K562 (cell line): Measurements from ENCODE around the gene KIF3A. TPM values are rescaled to one million over a fixed set of nuclear protein-coding genes. Genes with fewer than 3 reads are reported as not detected.

ENCODE experiments used
- ATAC-seq: fragments of 200-7000 bp; cut with Tn5 transposase; 3 replicates; pipeline ENCODE4 v1.9.1; 2020; ENCODE audit warnings: moderate library complexity
- BruUV-seq: library from RNA; stranded (reverse); fragments of 400-500 nt; replicated peaks from 2 replicates; lab custom pipeline; 2021; lab: Mats Ljungman, UMichigan
- CTCF ChIA-PET: fragments of 300-600 bp; formaldehyde crosslinking; extraction: SDS; loops from one replicate; lab custom pipeline; 2021; ENCODE audit warnings: low intra/inter-chr PET ratio; lab: Yijun Ruan, JAX
- POLR2A ChIA-PET: fragments of 300-600, 350-650 bp; sonication (Branson Sonifier 250); formaldehyde crosslinking; extraction: SDS; loops from one replicate; lab custom pipeline; 2021; ENCODE audit warnings: antibody characterized with exemption, inconsistent platforms; lab: Yijun Ruan, JAX
- DNase-seq, 4 experiments: peaks; one replicate each; pipeline versions ENCODE4 v3.0.0 to v3.0.0-alpha.2; 2011 to 2018; ENCODE audit warnings: low spot score in 3 of 4, mixed read lengths in 3 of 4; ENCODE audit errors: extremely low read depth in 1 of 4
- FAIRE-seq: peaks from 2 replicates; lab custom pipeline; 2011; peaks lifted over from hg19 to GRCh38; lab: Jason Lieb, UNC
- H2AFZ ChIP-seq: 2 replicates; pipeline ENCODE4 v1.6.0; 2011; ENCODE audit warnings: low read depth, low read length, control low read depth, inconsistent platforms
- H3K27ac ChIP-seq: fragments of 200-600 bp; 3 replicates; pipeline ENCODE4 v1.8.0; 2011; ENCODE audit warnings: low read depth, mild to moderate bottlenecking, control low read depth, inconsistent platforms, low read length, moderate library complexity, mixed read lengths; ENCODE audit errors: extremely low read depth
- H3K27me3 ChIP-seq, 2 experiments: fragments of 300-600 bp in 1 of 2; 2 replicates in 1 of 2; 3 replicates in 1 of 2; pipeline versions ENCODE4 v1.6.0 to v1.8.0; 2011; ENCODE audit warnings: inconsistent platforms in 2 of 2, low read length in 2 of 2, mild to moderate bottlenecking in 1 of 2, mixed read lengths in 1 of 2, moderate library complexity in 1 of 2; ENCODE audit not compliant: control insufficient read depth in 2 of 2, insufficient read depth in 2 of 2
- H3K36me3 ChIP-seq: fragments of 300-600 bp; 3 replicates; pipeline ENCODE4 v1.8.0; 2011; ENCODE audit warnings: mild to moderate bottlenecking, low read length, inconsistent platforms; ENCODE audit not compliant: control insufficient read depth, insufficient read depth
- H3K4me1 ChIP-seq, 2 experiments: fragments of 200-600 bp in 1 of 2; replicated peaks in 1 of 2; 2 replicates in 1 of 2; 3 replicates in 1 of 2; pipeline versions ENCODE4 v1.5.1 to v1.8.0; 2011; ENCODE audit warnings: inconsistent platforms in 2 of 2, low read length in 2 of 2, mild to moderate bottlenecking in 1 of 2, mixed read lengths in 1 of 2, moderate library complexity in 1 of 2; ENCODE audit not compliant: control insufficient read depth in 2 of 2, insufficient read depth in 2 of 2
- H3K4me2 ChIP-seq: 2 replicates; pipeline ENCODE4 v1.6.1; 2011; ENCODE audit warnings: low read length, control low read depth, inconsistent platforms, mixed read lengths; ENCODE audit not compliant: insufficient read depth
- H3K4me3 ChIP-seq: fragments of 200-600 bp; sonication (generic), shearing (Covaris generic); 2 replicates; pipeline ENCODE4 v1.5.1; 2016; ENCODE audit warnings: control low read depth, inconsistent platforms
- H3K79me2 ChIP-seq: fragments of 200-600 bp; 3 replicates; pipeline ENCODE4 v1.8.0; 2011; ENCODE audit warnings: low read length, inconsistent platforms; ENCODE audit not compliant: control insufficient read depth, insufficient read depth
- H3K9ac ChIP-seq, 2 experiments: 2 replicates each; pipeline versions ENCODE4 v1.6.0 to v1.6.1; 2011; ENCODE audit warnings: low read depth in 2 of 2, low read length in 2 of 2, control low read depth in 1 of 2, inconsistent platforms in 1 of 2, mild to moderate bottlenecking in 1 of 2, mixed read lengths in 1 of 2; ENCODE audit not compliant: insufficient read depth in 1 of 2
- H3K9me1 ChIP-seq: one replicate; pipeline ENCODE4 v1.6.0; 2011; ENCODE audit warnings: inconsistent platforms, mild to moderate bottlenecking, low read length, moderate library complexity; ENCODE audit not compliant: control insufficient read depth, insufficient read depth
- H3K9me3 ChIP-seq: replicated peaks from 2 replicates; pipeline ENCODE4 v1.5.1; 2011; ENCODE audit warnings: low read depth, low read length, inconsistent platforms; ENCODE audit not compliant: control insufficient read depth, insufficient read depth
- H4K20me1 ChIP-seq: replicated peaks from 2 replicates; pipeline ENCODE4 v1.6.1; 2011; ENCODE audit warnings: low read length, inconsistent platforms, mixed read lengths; ENCODE audit not compliant: control insufficient read depth, insufficient read depth
- ARID3A ChIP-seq: IDR thresholded peaks from 2 replicates; pipeline ENCODE4 v1.6.1; 2012; ENCODE audit warnings: low read depth, low read length, improper control_type of control experiment, borderline replicate concordance
- C11orf30 ChIP-seq: fragments of 450-650 bp; IDR thresholded peaks from 2 replicates; pipeline ENCODE4 v1.6.1; 2016; ENCODE audit warnings: low read depth, mild to moderate bottlenecking
- ELF2 ChIP-seq: fragments of 250-450 bp; sonication (Bioruptor Pico); IDR thresholded peaks from 2 replicates; pipeline ENCODE4 v1.5.0; 2021; ENCODE audit warnings: mild to moderate bottlenecking
- HMG20A ChIP-seq: fragments of 450-650 bp; formaldehyde crosslinking; conservative IDR thresholded peaks from 2 replicates; pipeline ENCODE4 v1.4.0; 2020; ENCODE audit warnings: mild to moderate bottlenecking, mixed read lengths
- HNRNPH1 ChIP-seq: fragments of 200-400 bp; formaldehyde crosslinking; optimal IDR thresholded peaks from 2 replicates; pipeline ENCODE3; 2017; ENCODE audit warnings: low read depth, mild to moderate bottlenecking, low read length, moderate library complexity
- ILK ChIP-seq: fragments of 450-650 bp; IDR thresholded peaks from 2 replicates; pipeline ENCODE4 v1.6.1; 2016; ENCODE audit warnings: missing genetic modification characterization, low read depth, mild to moderate bottlenecking, missing compliant biosample characterization, moderate library complexity, borderline replicate concordance
- KAT8 ChIP-seq: fragments of 450-650 bp; IDR thresholded peaks from 2 replicates; pipeline ENCODE4 v1.6.1; 2016; ENCODE audit warnings: low read depth, mild to moderate bottlenecking
- NRF1 ChIP-seq, 2 experiments: fragments of 450-650 bp; IDR thresholded peaks in 1 of 2; conservative IDR thresholded peaks in 1 of 2; 2 replicates each; pipeline ENCODE4 v1.6.1; 2014; ENCODE audit warnings: mild to moderate bottlenecking in 2 of 2
- PHF21A ChIP-seq: fragments of 450-650 bp; IDR thresholded peaks from 2 replicates; pipeline ENCODE4 v1.6.1; 2017; ENCODE audit warnings: low read depth, borderline replicate concordance
- POLR2G ChIP-seq: fragments of 200-400 bp; formaldehyde crosslinking; IDR thresholded peaks from 2 replicates; pipeline ENCODE4 v1.6.1; 2017; ENCODE audit warnings: low read depth, mild to moderate bottlenecking, antibody characterized with exemption, low read length, moderate library complexity
- TCF7L2 ChIP-seq: fragments of 150-350 bp; IDR thresholded peaks from 2 replicates; pipeline ENCODE4 v1.6.1; 2016; ENCODE audit warnings: low read depth, mild to moderate bottlenecking, low read length, moderate library complexity
- TFE3 ChIP-seq: fragments of 450-650 bp; formaldehyde crosslinking; IDR thresholded peaks from 2 replicates; pipeline ENCODE4 v1.4.0; 2020; ENCODE audit warnings: mild to moderate bottlenecking, mixed read lengths
- XRCC4 ChIP-seq: IDR thresholded peaks from one replicate; pipeline ENCODE4 v1.6.1; 2011; ENCODE audit not compliant: insufficient read depth, insufficient read length; ENCODE audit errors: extremely low read depth
- ZNF408 ChIP-seq: fragments of 250-450 bp; sonication (Bioruptor Pico); IDR thresholded peaks from 2 replicates; pipeline ENCODE4 v1.4.0; 2020; ENCODE audit warnings: low read depth, mild to moderate bottlenecking, moderate library complexity
- WGBS: fragments of 100-300 bp; shearing (Covaris generic); methylation state at CpG from one replicate; pipeline ENCODE4 v1.1.6; 2016; ENCODE audit warnings: low coverage, mixed read lengths; ENCODE audit not compliant: insufficient coverage; ENCODE audit errors: missing lambda C conversion rate; 5-methylcytosine and 5-hydroxymethylcytosine counted together
- in situ Hi-C: fragments of 300-500 bp; cut with MboI; formaldehyde crosslinking; loops from 4 replicates; pipeline ENCODE4 v1.15.0; 2018; ENCODE audit warnings: inconsistent platforms, mixed read lengths
- intact Hi-C: fragments of 100-400 bp; cut with micrococcal nuclease; formaldehyde crosslinking; loops from 2 replicates; pipeline ENCODE4 v1.14.2; 2022
- polyA plus RNA-seq, 8 experiments: library from polyadenylated mRNA; depleted of rRNA in 4 of 8; stranded (reverse) in 5 of 8; unstranded in 3 of 8; fragments of >200 nt; fragmentation: Nextera tagmentation in 2 of 8; fragmentation: Illumina TruSeq in 1 of 8; extraction: Ambion mirVana in 2 of 8; extraction: Trizol in 1 of 8; gene quantifications; 2 replicates each; pipeline versions ENCODE4 v1.2.1 to v1.2.3, GENCODE V29; 2011 to 2014; ENCODE audit warnings: inconsistent platforms in 1 of 8, missing spikeins in 1 of 8
- total RNA-seq, 7 experiments: library from RNA; depleted of rRNA in 6 of 7; stranded (reverse); fragments of >200 nt in 6 of 7; fragmentation: Illumina TruSeq in 2 of 7; extraction: Trizol in 2 of 7; gene quantifications; 2 replicates each; pipeline versions ENCODE4 v1.2.1 to v1.2.3, GENCODE V29; 2011 to 2021; ENCODE audit warnings: low replicate concordance in 1 of 7
- TF ChIP-seq, protein P1 (sequence below), 3 experiments: IDR thresholded peaks in 2 of 3; conservative IDR thresholded peaks in 1 of 3; 2 replicates each; pipeline ENCODE4 v1.5.1; 2011 to 2012; ENCODE audit warnings: low read length in 3 of 3, mild to moderate bottlenecking in 3 of 3, control low read depth in 2 of 3, improper control_type of control experiment in 1 of 3, inconsistent platforms in 1 of 3, low read depth in 1 of 3, mixed read lengths in 1 of 3, moderate library complexity in 1 of 3; ENCODE audit not compliant: insufficient read depth in 2 of 3
- TF ChIP-seq, protein P2 (sequence below): sonication (generic); formaldehyde crosslinking; IDR thresholded peaks from 2 replicates; pipeline ENCODE4 v1.8.0; 2022; ENCODE audit warnings: missing genetic modification reagents, mild to moderate bottlenecking, borderline replicate concordance

Gene KIF3A
- total and polyA plus RNA-seq, 9 of the 15 experiments (the other 6 are each of a cell fraction or from before 2014, with no cell fraction given), result 1.5 to 7.8 (median 6.0) TPM

DNA sequence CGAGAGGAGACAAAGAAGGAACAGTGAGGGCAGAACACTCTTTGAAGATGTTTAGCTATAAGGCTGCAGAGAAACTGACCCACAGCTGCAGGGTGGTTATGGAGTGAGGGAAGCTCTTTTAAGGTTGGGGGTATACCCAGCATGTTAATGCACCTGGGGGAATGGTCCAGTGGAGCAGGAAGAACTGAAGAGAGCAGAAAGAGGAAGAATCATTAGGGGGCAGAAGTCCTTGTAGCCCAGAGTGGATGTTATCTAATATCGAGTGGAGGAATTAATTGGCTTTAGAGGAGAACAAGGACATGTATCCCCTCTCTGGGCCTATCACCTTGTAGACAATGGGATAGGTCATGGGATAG lies 55.9 kb downstream of the KIF3A start:
- ChIA-PET POLR2A (interaction anchor here (0.7 kb wide), 1 partner anchor 8 kb away, joined by 5 read pairs; no protein-coding TSS in a partner anchor), CTCF (no interaction called here)
- intact Hi-C loops (no loop called here), in situ Hi-C loops (no loop called here)
- FAIRE-seq, result no peak
- no TSS peak for BruUV-seq
- DNase-seq, result no peak
- H3K9me3 ChIP-seq, result no peaks in the 10 kb centered on the region
- H4K20me1 ChIP-seq, result no peaks in the 10 kb centered on the region
- ATAC-seq, result no peak
- peaks cover 7 to 39% of the 10 kb centered on the region in 2 experiments for H3K4me1 ChIP-seq
- H3K9me1 ChIP-seq, result no peaks in the 10 kb centered on the region
- no peak overlapping the region for H3K9ac ChIP-seq
- H3K79me2 ChIP-seq, result no peaks in the 10 kb centered on the region
- H3K27me3 ChIP-seq, result no peaks in the 10 kb centered on the region
- H3K4me3 ChIP-seq, result no peak overlapping the region
- H3K4me2 ChIP-seq, result no peak overlapping the region
- H3K36me3 ChIP-seq, result no peaks in the 10 kb centered on the region
- H3K27ac ChIP-seq, result no peak overlapping the region
- WGBS, result 57% methylated on average over 2 of the region's 2 CpGs
- peak overlapping the region; percentile 56 for H2AFZ ChIP-seq
- TF ChIP-seq C11orf30, result no peak
- no peak for TF ChIP-seq KAT8
- no peak for TF ChIP-seq ELF2 (CRISPR knock-in tag)
- no peak for TF ChIP-seq PHF21A
- TF ChIP-seq HNRNPH1, result no peak
- no peak for TF ChIP-seq ZNF408 (CRISPR knock-in tag)
- no peak for TF ChIP-seq ILK (tag)
- TF ChIP-seq ARID3A, result no peak
- TF ChIP-seq TFE3 (CRISPR knock-in tag), result no peak
- TF ChIP-seq HMG20A (CRISPR knock-in tag), result no peak
- no peak for TF ChIP-seq NRF1 (conservative IDR thresholded peaks at IDR 0.05 in 1 of 2, IDR thresholded peaks at IDR 0.05 in 1 of 2)
- no peak for TF ChIP-seq TCF7L2
- TF ChIP-seq, protein P1, sequence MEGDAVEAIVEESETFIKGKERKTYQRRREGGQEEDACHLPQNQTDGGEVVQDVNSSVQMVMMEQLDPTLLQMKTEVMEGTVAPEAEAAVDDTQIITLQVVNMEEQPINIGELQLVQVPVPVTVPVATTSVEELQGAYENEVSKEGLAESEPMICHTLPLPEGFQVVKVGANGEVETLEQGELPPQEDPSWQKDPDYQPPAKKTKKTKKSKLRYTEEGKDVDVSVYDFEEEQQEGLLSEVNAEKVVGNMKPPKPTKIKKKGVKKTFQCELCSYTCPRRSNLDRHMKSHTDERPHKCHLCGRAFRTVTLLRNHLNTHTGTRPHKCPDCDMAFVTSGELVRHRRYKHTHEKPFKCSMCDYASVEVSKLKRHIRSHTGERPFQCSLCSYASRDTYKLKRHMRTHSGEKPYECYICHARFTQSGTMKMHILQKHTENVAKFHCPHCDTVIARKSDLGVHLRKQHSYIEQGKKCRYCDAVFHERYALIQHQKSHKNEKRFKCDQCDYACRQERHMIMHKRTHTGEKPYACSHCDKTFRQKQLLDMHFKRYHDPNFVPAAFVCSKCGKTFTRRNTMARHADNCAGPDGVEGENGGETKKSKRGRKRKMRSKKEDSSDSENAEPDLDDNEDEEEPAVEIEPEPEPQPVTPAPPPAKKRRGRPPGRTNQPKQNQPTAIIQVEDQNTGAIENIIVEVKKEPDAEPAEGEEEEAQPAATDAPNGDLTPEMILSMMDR (IDR thresholded peaks at IDR 0.05 in 2 of 3, conservative IDR thresholded peaks at IDR 0.05 in 1 of 3; ENCODE audit: insufficient read depth in 2 of 3, low read depth in 1 of 3, low read length in 3 of 3), result no peak
- no peak for TF ChIP-seq XRCC4
- TF ChIP-seq, protein P2, sequence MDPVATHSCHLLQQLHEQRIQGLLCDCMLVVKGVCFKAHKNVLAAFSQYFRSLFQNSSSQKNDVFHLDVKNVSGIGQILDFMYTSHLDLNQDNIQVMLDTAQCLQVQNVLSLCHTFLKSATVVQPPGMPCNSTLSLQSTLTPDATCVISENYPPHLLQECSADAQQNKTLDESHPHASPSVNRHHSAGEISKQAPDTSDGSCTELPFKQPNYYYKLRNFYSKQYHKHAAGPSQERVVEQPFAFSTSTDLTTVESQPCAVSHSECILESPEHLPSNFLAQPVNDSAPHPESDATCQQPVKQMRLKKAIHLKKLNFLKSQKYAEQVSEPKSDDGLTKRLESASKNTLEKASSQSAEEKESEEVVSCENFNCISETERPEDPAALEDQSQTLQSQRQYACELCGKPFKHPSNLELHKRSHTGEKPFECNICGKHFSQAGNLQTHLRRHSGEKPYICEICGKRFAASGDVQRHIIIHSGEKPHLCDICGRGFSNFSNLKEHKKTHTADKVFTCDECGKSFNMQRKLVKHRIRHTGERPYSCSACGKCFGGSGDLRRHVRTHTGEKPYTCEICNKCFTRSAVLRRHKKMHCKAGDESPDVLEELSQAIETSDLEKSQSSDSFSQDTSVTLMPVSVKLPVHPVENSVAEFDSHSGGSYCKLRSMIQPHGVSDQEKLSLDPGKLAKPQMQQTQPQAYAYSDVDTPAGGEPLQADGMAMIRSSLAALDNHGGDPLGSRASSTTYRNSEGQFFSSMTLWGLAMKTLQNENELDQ (CRISPR knock-in tag), result no peak
- TF ChIP-seq POLR2G, result no peak
